GM21723 (cell line): Measurements from ENCODE around the gene GALNT15.

Source experiments
- ATAC-seq: cut with Tn5 transposase; IDR thresholded peaks from one replicate; pipeline ENCODE4 v1.9.1; 2021; ENCODE audit warnings: mild to moderate bottlenecking, moderate library complexity; ENCODE audit not compliant: unreplicated experiment

The GALNT15 gene

DNA sequence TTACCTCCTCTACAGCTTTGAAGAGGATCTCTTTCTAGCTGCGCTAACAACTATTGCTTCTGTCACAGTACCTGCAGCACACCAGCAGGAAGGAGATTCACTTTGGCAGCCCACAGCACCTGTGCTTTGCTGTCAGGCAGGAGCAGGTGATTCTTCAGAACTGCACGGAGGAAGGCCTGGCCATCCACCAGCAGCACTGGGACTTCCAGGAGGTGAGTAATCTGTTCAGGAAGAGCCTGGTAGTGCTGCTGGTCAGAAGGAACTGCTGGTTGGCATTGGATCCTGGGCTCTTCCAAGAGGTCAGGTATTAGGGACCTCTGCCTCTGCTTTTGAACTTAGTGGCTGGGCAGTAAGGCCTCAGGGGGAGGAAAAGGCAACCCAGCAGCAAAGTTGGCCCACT is 48.1 kb downstream of the GALNT15 start:
- ATAC-seq = no peak

DNA sequence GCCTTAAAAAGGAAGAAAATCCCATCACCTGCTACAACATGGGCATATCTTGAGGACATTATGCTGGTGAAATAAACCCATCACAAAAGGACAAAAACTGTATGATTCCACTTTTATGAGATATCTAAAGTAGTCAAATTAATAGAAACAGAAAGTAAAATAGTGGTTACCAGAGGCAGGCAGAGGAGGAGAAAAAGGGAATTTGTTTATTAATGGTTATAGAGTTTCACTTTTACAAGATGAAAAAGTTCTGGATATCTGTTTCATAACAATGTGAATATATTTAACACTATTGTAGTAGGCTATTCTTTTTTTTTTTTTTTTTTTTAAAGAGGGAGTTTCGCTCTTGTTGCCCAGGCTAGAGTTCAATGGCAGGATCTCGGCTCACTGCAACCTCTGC is 49.8 kb downstream of the GALNT15 start:
- ATAC-seq = no peak

DNA sequence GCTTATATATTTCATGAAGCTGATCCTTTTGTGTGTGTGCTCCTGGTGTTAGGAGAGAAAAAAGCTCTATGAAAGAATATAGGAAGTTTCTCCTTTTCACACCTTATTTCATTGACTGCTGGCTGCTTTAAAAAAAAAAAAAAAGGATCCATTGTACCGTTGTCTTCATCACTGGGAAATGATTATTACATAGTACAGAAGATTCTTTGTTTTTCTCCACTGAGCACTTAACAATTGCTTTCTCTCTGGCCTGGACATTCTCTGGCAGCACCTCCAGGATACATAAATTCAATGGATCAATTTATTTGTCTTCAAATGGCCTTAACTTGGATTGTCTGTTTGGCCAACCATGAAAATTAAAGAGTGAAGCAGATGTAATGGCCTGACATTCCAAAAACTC is 53.1 kb downstream of the GALNT15 start:
- no peak for ATAC-seq

DNA sequence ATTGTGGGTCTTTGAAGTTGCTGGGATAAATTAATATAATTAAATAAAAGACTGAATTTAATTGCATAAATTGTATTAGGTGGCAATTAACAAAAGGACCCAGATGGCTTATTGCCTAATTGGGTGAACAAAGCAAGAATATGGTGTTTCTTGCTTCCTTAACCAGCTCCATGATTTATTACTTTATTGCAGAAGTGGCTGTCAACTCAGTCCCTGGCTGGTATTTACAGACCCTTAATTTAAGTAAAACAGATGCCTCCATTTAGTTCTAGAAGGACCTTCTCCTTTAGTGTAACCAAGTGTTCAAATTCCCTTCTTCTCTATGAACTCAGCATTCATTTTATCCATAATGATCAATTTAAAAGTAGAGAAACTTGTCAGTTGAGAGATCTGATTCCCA is 55.2 kb downstream of the GALNT15 start:
- no peak for ATAC-seq

DNA sequence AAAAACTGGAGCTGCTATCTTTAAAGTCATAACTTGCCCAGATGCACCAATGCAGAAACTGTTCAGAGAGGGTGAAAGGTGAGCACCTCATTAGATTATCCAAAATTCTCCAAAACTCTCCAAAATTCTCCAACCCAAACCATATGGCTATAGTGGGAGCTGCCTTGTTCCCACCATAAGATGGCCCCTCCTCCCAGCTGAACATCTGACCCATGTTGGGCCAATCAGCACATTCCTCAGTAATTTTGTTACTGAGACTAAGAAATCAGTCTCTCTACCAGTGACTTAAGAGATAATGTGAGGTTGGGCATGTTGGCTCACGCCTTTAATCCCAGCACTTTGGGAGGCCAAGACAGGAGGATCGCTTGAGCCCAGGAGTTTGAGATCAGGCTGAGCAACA is 57.5 kb downstream of the GALNT15 start:
- no peak for ATAC-seq

DNA sequence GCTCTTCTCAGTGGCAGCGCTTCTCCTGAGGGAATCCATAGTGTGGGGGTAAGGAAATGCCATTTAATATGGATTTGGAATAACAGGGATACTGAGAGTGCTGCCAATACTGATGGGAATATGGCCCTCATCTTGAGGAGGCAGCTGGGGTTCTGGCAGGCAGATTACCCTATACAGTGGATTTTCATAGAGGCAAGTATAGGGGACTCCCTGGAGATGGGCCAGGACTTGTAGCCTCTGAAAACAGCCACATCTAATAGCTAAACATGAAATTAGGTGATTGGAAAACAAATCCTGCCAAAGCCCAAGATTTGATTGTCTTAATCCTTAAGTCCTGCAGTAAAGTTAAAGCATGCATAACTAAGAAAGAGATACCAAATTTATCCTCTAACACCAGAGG is 59.3 kb downstream of the GALNT15 start:
- no peak for ATAC-seq

DNA sequence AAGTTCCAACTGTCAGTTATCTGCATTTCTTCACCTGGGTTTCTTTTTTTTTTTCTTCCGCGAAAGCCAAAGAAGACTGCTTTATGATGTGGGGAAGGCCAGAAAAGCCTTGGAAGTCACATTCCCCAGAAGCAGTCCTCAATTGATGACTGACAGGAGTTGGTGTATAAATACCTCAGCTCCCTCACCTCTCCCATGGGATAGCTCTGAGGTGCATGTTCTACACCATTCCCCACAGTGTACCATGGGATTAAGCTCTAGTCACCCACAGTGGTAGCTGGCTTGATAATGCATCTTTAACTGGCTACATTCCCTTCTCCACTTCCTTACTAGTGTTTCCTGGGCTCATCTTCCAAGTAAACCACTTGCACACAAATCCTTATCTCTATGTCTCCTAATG is 59.8 kb downstream of the GALNT15 start:
- no peak for ATAC-seq

DNA sequence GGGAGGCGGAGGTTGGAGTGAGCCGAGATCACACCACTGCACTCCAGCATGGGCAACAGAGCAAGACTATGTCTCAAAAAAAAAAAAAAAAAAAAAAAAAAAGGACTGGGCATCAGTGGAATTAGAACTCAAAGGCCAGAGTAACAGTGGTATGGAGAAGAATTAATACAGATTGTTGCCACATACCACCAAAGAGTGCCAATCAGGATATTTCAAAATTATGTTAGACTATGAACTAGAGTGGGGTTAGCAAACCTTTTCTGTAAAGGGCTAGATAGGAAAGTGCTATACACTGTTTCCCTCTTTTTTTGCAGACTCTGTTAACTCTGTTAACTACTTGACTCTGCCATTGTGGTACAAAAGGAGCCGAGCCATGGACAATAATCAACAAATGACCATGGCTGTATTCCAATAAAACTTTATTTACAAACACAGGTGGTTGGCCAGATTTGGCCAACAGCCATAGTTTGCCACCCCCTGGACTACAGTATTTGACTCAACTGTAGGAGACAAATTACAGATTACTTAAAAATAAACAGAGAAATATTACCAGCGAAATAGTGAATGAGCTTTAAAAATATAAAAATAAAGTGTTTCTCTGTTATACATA is 61.7 kb downstream of the GALNT15 start:
- no peak for ATAC-seq

DNA sequence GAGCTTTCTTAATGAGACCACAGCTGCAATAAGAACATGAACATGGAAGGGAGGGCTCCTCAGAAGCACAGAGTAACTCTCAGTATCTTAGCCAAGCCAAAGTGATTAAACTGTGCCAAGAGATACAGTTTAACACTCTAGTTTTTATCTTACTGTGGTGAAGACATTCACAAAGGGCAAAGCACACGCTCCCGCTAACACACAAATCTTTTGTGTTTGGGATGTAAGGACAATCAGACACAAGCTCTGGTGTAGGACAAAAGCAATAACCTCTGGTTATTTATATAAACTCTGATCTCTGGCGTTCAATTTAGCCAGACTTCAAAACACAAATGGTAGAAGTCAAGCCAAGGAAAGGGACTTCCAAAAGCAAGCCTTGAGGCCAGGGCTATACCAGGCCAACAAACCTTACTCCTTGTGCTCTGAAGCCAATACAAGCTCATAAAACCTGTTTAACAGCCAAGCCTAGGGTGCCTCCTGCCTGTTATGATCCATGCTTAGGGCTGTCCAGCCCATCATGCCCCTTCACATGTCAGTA is 62.4 kb downstream of the GALNT15 start:
- no peak for ATAC-seq

DNA sequence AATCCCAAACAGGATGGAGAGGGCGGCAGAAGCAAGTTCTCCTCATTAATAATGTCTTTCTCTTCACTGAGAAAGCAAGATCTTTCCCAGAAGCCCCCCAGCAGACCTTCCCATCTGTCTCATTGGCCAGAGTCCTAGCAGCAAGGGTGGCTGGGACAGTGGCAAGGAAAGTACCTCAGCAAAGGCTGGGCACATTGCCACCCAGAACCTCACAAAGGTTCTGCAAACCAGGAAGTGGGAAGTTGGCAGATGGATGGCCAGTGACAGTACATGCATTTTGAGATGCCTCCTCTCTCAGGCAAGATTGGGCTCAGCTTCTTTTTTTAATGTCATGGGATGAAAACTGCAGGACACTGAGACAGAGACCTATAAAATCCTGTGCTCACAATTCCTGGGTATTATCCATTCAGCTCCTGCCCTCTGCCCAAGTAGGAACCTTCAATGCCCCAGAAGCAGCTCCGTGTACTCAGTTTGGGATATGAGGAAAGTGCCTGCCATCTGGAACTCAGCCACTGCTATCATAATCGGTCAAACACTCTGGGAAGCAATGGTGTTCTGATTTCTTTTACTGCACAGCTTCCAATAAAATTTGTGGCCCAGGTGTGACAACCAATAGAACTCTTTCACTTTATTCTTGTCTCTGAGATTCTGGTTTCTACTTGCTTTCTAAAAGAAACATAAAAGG is 64.7 kb downstream of the GALNT15 start:
- ATAC-seq = no peak

DNA sequence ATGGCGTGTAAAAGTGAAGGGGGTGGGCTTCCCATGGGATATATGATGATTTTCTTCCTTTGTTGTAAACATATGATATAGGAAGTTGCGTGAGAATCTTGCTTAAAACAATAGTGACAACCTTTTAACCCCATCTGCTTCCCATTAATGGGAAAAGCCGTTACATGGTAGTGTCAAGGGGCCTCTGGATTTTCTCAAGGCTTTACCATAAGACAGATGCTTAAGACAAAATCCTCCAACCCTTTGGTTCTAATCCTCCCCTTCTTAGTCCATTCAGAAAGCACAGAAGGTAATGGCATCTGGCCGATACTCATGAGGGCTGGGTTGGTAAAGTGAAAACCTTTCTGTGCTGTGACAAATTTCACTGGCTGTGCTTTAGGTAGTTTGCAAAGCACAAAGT is 65.3 kb downstream of the GALNT15 start:
- no peak for ATAC-seq

DNA sequence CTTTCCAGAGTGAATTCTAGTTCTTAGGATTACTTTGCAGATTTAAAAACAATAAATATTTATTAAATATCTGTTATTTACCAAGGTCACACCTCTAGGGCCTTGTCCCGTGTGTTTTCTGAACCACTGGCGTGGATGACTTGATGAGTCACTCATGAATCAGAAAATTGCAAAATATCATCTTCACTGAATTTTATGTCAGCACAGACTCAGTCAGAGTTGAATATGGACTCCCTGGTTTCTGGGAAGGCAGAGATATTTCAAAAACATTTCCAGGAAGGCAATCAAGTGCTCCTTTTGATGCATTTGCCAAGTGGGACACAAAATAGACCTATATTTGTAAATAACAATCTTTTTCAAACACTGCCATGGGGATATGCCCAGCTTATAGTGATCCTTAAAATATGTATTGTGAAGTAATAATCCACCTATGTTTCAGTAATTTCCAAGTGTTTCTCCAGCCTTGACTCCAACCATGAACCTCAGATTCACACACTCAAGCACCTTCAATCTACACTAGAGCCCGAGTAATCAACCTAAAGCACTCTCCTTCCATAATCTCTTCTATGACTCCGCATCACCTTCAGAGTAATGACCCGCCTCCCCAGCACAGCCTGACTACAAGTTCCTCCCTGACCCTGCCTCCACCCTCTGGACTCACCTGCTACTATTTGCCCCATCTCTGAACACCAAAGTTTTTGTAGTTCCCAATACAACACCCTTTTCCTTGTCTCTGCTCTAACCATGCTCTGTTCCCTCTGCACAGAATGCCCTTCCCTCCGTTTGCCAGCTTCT is 65.9 kb downstream of the GALNT15 start:
- ATAC-seq = no peak

DNA sequence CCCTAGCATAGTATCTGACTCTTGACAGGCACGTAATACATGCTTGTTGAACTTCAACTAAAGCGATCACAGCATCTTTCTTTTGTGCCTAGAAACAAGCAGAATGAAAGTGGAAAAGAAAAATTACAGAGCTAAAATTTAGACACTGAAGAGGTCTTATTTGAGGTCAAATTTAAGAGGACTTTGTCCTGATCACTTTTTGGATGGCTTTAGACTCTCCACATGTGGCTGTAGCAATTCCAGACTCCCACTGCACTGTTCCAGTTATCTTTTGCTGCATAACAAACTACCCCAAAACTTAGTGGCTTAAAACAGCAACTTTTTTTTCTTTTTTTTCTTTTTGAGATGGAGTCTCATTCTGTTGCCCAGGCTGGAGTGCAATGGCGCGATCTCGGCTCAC is 66.7 kb downstream of the GALNT15 start:
- no peak for ATAC-seq

DNA sequence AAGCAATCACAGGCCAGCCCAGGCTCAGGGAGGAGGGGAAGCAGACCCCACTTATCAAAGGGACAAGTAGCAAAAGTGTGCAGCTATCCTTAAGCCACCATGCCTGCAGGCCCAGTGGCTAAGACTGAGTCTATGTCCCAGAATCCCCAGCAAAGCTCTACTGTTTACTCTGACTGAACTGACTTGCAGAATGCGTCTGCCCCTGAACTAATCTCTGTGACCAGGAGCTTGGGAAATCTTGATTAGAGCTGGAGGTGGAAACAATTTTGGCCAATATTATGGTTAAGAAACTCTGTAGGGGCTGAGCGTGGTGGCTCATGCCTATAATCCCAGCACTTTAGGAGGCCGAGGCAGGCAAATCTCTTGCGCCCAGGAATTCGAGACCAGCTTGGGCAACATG is 67.7 kb downstream of the GALNT15 start:
- ATAC-seq = no peak

DNA sequence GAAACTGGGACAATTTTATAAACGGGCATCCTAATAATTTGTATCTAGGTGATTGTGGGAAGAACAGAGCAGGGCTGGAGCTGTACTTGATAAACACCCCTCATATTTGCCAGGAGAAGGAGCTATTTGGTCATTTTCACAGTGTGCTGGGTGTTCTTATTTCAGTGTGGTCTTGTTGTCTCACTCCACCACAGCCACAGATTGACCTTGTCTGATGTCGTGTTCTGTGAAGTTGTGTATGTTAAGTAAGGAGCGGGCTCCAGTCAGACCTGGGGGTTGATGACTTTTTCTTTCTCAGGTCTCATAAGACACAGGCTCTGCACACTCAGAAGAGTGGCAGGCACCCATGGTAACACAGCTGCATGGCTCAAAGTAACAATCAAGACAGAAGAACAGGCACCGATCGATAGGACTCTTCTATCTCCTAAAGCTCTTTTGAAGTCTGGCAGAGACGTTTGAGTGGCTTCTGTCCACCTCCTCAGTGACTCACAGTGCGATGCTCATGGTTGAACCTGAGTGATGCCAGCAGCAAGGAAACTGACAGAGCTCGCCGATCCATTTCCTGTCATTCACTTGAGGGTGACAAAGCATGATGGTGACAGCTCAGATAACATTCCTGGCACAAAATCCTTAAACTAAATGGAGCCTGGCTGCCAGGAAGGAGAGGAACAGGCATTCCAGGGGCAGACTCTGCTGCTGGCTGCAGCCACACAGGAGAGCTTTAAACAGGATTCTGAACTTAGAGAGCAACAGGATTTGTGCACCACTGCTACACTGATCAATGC is 69.4 kb downstream of the GALNT15 start:
- ATAC-seq = no peak

DNA sequence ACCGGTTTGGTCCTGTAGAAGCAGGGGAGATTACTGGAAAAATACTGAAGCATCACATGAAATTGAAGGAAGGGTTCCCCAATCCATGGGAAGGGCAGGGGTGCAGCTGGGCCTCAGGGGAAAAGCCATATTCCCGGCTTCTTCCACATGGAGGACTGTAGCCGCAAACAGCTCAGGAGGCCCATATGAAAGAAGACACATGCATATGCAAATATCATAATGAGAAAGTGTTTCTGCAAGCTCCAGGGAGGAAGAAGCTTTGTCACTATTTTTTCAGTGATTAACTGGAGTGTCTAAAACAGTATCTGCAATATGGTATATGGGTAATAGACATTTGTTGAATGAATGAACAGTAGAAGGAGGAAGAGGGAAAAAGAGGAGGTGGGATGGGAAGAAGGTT is 71.1 kb downstream of the GALNT15 start:
- ATAC-seq = no peak

DNA sequence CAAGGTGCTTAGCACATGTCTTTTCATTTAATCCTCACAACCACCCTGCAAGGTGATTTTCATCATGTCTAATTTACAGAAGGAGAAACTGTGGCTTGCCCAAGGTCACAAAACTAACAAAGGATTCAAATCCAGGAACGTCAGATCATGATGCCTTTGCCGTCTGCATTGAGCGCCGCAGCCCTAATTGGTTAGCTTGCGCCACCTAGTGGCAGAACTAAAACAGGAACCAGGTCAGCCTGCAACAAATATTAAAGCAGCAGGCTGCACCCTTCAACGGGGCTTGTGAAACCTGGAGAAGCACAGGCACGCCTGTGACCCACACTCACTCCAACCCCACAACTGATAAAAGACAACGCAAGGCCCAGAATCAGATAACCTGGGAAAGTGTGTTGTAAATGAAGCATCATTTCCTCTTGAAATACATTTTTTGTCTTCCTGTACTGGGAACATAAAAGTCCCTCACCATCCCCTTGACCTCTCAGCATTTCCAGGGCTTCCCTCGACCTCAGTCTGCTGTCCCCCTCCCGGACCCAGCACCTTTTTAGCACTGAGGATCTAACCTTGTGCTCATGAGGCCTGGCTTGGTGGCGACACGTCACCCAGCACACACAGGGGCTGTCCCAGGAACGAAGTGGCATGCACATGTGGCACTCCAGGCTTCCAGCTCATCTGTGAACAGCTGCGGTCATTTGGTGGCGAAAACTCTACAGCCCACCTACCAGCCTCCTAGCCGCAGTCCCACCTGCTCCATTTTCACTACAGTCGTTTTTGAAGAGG is 73.0 kb downstream of the GALNT15 start:
- peak; percentile 89 for ATAC-seq

DNA sequence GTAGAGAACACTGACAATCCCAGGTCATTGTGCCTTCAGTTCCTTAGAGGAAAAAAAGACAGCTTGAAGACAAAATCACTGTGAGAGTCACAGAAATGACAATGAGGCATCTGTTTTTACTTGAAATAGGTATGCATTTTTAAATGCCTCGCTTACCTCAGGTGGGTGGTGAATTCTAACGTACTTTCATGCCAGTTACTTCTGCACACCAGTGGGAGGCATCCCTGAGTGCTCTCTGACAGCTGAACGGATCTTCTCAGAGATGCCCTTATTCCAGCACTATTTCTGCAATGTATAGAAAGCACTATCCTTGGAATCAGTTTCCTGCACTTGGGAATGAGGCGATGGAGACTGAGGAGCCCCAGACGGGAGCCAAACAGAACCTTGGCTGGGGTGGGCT is 74.1 kb downstream of the GALNT15 start:
- ATAC-seq = no peak

DNA sequence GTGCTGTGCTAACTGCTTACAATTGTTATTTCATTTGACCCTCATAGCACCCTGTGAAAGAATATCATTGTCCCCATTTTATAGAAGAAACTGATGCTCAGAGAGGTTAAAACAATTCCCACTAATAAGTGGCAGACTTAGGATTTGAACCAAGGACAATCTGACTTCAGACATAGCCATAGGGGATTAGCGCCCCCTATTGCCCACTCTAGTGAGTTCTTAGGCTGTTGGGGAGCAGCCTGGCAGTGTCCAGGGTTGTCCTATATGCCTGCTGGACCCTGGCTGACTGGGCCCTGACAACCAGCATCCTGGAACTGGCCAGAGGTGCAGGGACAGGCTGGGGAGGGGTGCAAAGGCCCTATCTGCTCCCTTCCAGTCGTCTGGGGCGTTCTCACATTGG is 74.9 kb downstream of the GALNT15 start:
- ATAC-seq = no peak

DNA sequence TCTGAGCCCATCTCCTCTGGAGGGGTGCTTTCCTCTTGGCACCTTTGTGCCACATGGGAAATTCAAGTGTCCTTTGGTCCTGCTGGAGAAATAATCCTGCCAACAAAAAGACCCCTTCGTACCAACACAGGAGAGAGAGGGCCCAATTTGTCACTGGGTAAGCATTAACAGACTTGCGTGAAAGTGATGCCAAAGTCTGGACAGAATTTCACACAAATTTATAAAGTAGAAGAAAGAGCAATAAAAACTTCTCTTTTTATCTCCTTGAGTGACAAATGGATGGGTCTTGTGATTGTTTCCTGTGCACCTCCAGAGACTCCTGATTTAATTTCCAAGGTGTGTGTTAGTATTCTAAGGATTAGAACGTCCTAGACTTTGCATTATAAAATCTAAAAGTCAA is 75.4 kb downstream of the GALNT15 start:
- no peak for ATAC-seq
